GM18508 (cell line): ENCODE results near the gene PPP1R14B.
"Not testable (repeated sequence)": the region's sequence is repeated elsewhere in the genome, so short reads cannot be mapped to it uniquely, and the experiment has no call there.

Source experiments
- ATAC-seq: cut with Tn5 transposase; IDR thresholded peaks from one replicate; pipeline ENCODE4 v1.9.1; 2021; ENCODE audit warnings: moderate number of reproducible peaks; ENCODE audit not compliant: insufficient read depth, unreplicated experiment

The PPP1R14B gene

GRCh38 chr11:64248578-64248977 lies 1.8 kb upstream of the PPP1R14B start:
- no peak for ATAC-seq

GRCh38 chr11:64247729-64248531 lies 1.2 kb upstream of the PPP1R14B start:
- no peak for ATAC-seq

- not testable (repeated sequence) for ATAC-seq
These were observed 197 bp downstream of the PPP1R14B start for GRCh38 chr11:64246621-64246870.

- ATAC-seq, result no peak
These were observed 734 bp downstream of the PPP1R14B start for GRCh38 chr11:64245797-64246620.

GRCh38 chr11:64245401-64245796 lies 1.3 kb downstream of the PPP1R14B start:
- ATAC-seq, result no peak

- ATAC-seq, result no peak
These were observed 1.8 kb downstream of the PPP1R14B start for GRCh38 chr11:64244966-64245365.

- no peak for ATAC-seq
These were observed 2.6 kb downstream of the PPP1R14B start for GRCh38 chr11:64244107-64244506.

- ATAC-seq, result no peak
These were observed 3.4 kb downstream of the PPP1R14B start for GRCh38 chr11:64243236-64243854.

GRCh38 chr11:64241491-64242374 lies 5.0 kb downstream of the PPP1R14B start:
- peak; percentile 37 for ATAC-seq

- ATAC-seq, result peak; percentile 34
These were observed 5.6 kb downstream of the PPP1R14B start for GRCh38 chr11:64241241-64241490.

GRCh38 chr11:64240435-64241240 lies 6.1 kb downstream of the PPP1R14B start, which contains the start of gene FKBP2:
Gene FKBP2 (plus strand): TSS chr11:64241095. CDS start chr11:64242388, 1,293 bp downstream.
- ATAC-seq, result peak; percentile 38

- no peak for ATAC-seq
These were observed 6.9 kb downstream of the PPP1R14B start for GRCh38 chr11:64239662-64240434.

GRCh38 chr11:64238999-64239398 lies 7.7 kb downstream of the PPP1R14B start:
- no peak for ATAC-seq

GRCh38 chr11:64238076-64238475 lies 8.7 kb downstream of the PPP1R14B start:
- no peak for ATAC-seq

- ATAC-seq, result no peak
These were observed 9.2 kb downstream of the PPP1R14B start for GRCh38 chr11:64237484-64237951.

- ATAC-seq, result no peak
These were observed 11.1 kb downstream of the PPP1R14B start for GRCh38 chr11:64235437-64236161.

- ATAC-seq, result no peak
These were observed 11.9 kb downstream of the PPP1R14B start for GRCh38 chr11:64234647-64235379.
